Neuronal stem cell (in vitro differentiated cells): ENCODE data around the gene AMBRA1.

ENCODE experiments used
- DNase-seq: peaks from one replicate; pipeline ENCODE4 v3.0.0-alpha.2; 2013; ENCODE audit warnings: low spot score
- H2AFZ ChIP-seq: one replicate; pipeline ENCODE4 v1.6.1; 2013; ENCODE audit warnings: mild to moderate bottlenecking, low read length, inconsistent platforms
- H2AK5ac ChIP-seq: 2 replicates; pipeline ENCODE4 v1.6.1; 2013; ENCODE audit warnings: low read depth, mild to moderate bottlenecking, inconsistent platforms, low read length, moderate library complexity, mixed read lengths
- H2BK120ac ChIP-seq: 2 replicates; pipeline ENCODE4 v1.6.1; 2013; ENCODE audit warnings: low read depth, mild to moderate bottlenecking, inconsistent platforms, low read length, moderate library complexity, mixed read lengths
- H2BK12ac ChIP-seq: one replicate; pipeline ENCODE4 v1.6.1; 2013; ENCODE audit warnings: low read length, inconsistent platforms
- H2BK15ac ChIP-seq: 2 replicates; pipeline ENCODE4 v1.6.1; 2013; ENCODE audit warnings: mild to moderate bottlenecking, low read length, inconsistent platforms, mixed read lengths
- H2BK5ac ChIP-seq: one replicate; pipeline ENCODE4 v1.6.1; 2013; ENCODE audit warnings: inconsistent platforms, mild to moderate bottlenecking, low read length, moderate library complexity
- H3K14ac ChIP-seq: one replicate; pipeline ENCODE4 v1.6.1; 2013; ENCODE audit warnings: low read length, inconsistent platforms
- H3K18ac ChIP-seq: 2 replicates; pipeline ENCODE4 v1.6.1; 2013; ENCODE audit warnings: low read length, inconsistent platforms
- H3K23ac ChIP-seq: 2 replicates; pipeline ENCODE4 v1.6.1; 2013; ENCODE audit warnings: low read depth, mild to moderate bottlenecking, mixed read lengths, low read length, inconsistent platforms; ENCODE audit not compliant: poor library complexity
- H3K27ac ChIP-seq: replicated peaks from 3 replicates; pipeline ENCODE4 v1.5.1; 2013; ENCODE audit warnings: low read length, inconsistent platforms
- H3K27me3 ChIP-seq, 3 experiments: 2 replicates each; pipeline ENCODE4 v1.6.1; 2013; ENCODE audit warnings: low read length in 3 of 3, mild to moderate bottlenecking in 2 of 3, inconsistent platforms in 1 of 3, low read depth in 1 of 3, mixed read lengths in 1 of 3, moderate library complexity in 1 of 3; ENCODE audit not compliant: control insufficient read depth in 3 of 3, insufficient read depth in 3 of 3
- H3K36me3 ChIP-seq, 2 donors: replicated peaks in 1 of 2; 2 replicates each; pipeline ENCODE4 v1.6.1; 2013; ENCODE audit warnings: low read length in 2 of 2; ENCODE audit not compliant: control insufficient read depth in 2 of 2, insufficient read depth in 2 of 2
- H3K4ac ChIP-seq: 2 replicates; pipeline ENCODE4 v1.6.1; 2013; ENCODE audit warnings: inconsistent platforms, mild to moderate bottlenecking, low read length, moderate library complexity
- H3K4me1 ChIP-seq, 2 donors: 1 replicate in 1 of 2; 2 replicates in 1 of 2; pipeline ENCODE4 v1.6.1; 2013; ENCODE audit warnings: low read length in 2 of 2, low read depth in 1 of 2; ENCODE audit not compliant: control insufficient read depth in 2 of 2, insufficient read depth in 1 of 2
- H3K4me2 ChIP-seq: one replicate; pipeline ENCODE4 v1.6.1; 2013; ENCODE audit warnings: mild to moderate bottlenecking, low read length, inconsistent platforms; ENCODE audit not compliant: insufficient read depth, poor library complexity, severe bottlenecking
- H3K4me3 ChIP-seq, 2 donors: 2 replicates each; pipeline ENCODE4 v1.5.1; 2013; ENCODE audit warnings: low read length in 2 of 2, mild to moderate bottlenecking in 2 of 2, inconsistent platforms in 1 of 2, moderate library complexity in 1 of 2
- H3K79me1 ChIP-seq: one replicate; pipeline ENCODE4 v1.6.1; 2013; ENCODE audit warnings: low read depth, mild to moderate bottlenecking, inconsistent platforms, low read length, moderate library complexity
- H3K9ac ChIP-seq: one replicate; pipeline ENCODE4 v1.6.1; 2013; ENCODE audit warnings: mild to moderate bottlenecking, low read depth, low read length, inconsistent platforms; ENCODE audit not compliant: poor library complexity
- H3K9me3 ChIP-seq, 2 donors: replicated peaks in 1 of 2; 2 replicates each; pipeline versions ENCODE3 to v1.6.1; 2013; ENCODE audit warnings: low read length in 2 of 2, mild to moderate bottlenecking in 2 of 2, inconsistent platforms in 1 of 2, low read depth in 1 of 2, mixed read lengths in 1 of 2, moderate library complexity in 1 of 2; ENCODE audit not compliant: control insufficient read depth in 2 of 2, insufficient read depth in 1 of 2
- H4K8ac ChIP-seq: one replicate; pipeline ENCODE4 v1.6.1; 2013; ENCODE audit warnings: low read depth, mild to moderate bottlenecking, inconsistent platforms, low read length, moderate library complexity
- H4K91ac ChIP-seq: one replicate; pipeline ENCODE4 v1.6.1; 2013; ENCODE audit warnings: low read length, low read depth, mild to moderate bottlenecking, inconsistent platforms; ENCODE audit not compliant: poor library complexity
- WGBS, 2 donors: extraction: QIAGEN DNeasy Blood & Tissue Kit; methylation state at CpG; one replicate each; pipeline ENCODE4 v1.1.7; 2013; ENCODE audit warnings: missing lambda C conversion rate in 2 of 2, mixed read lengths in 1 of 2; ENCODE audit not compliant: insufficient read length in 2 of 2, insufficient replicate concordance in 1 of 2; ENCODE audit errors: extremely low coverage in 2 of 2; 5-methylcytosine and 5-hydroxymethylcytosine counted together

Gene AMBRA1

GRCh38 chr11:46514370-46514769 is 79.5 kb downstream of the AMBRA1 start:
- Histone ChIP-seq H2BK5ac (no peak overlapping the region), H3K23ac (no peak overlapping the region), H2BK12ac (no peak overlapping the region), H2AK5ac (no peak overlapping the region), H3K79me1 (peaks cover 2% of the 10 kb centered on the region), H2AFZ (no peak overlapping the region), H3K18ac (no peak overlapping the region), H3K14ac (no peak overlapping the region), H3K4me3 (no peak overlapping the region), H3K27ac (no peak overlapping the region), H3K4me1 (peaks cover 0 to 2% of the 10 kb centered on the region in 2 donors), H3K9me3 (no peaks in the 10 kb centered on the region), H3K9ac (no peak overlapping the region), H3K4me2 (no peak overlapping the region), H2BK15ac (no peak overlapping the region), H3K36me3 (peaks cover 0 to 3% of the 10 kb centered on the region in 2 donors), H3K4ac (no peak overlapping the region), H4K91ac (no peak overlapping the region), H4K8ac (no peak overlapping the region), H2BK120ac (no peak overlapping the region), H3K27me3 (no peaks in the 10 kb centered on the region)
- DNase-seq, result no peak
- WGBS, 2 donors, result no CpG with 5 or more reads among the region's 1 CpG

GRCh38 chr11:46513934-46514342 is 79.9 kb downstream of the AMBRA1 start:
- Histone ChIP-seq H3K27ac (no peak overlapping the region), H3K4ac (no peak overlapping the region), H2BK5ac (no peak overlapping the region), H3K79me1 (peaks cover 2% of the 10 kb centered on the region), H3K4me2 (no peak overlapping the region), H3K14ac (no peak overlapping the region), H2BK12ac (no peak overlapping the region), H4K8ac (no peak overlapping the region), H2BK15ac (no peak overlapping the region), H3K23ac (no peak overlapping the region), H3K36me3 (peaks cover 0 to 6% of the 10 kb centered on the region in 2 donors), H3K27me3 (no peaks in the 10 kb centered on the region), H2AFZ (no peak overlapping the region), H2AK5ac (no peak overlapping the region), H4K91ac (no peak overlapping the region), H3K18ac (no peak overlapping the region), H3K4me3 (no peak overlapping the region), H2BK120ac (no peak overlapping the region), H3K4me1 (peaks cover 0 to 2% of the 10 kb centered on the region in 2 donors), H3K9me3 (no peaks in the 10 kb centered on the region), H3K9ac (no peak overlapping the region)
- WGBS, 2 donors, result no CpG with 5 or more reads among the region's 3 CpGs
- DNase-seq, result no peak

DNA sequence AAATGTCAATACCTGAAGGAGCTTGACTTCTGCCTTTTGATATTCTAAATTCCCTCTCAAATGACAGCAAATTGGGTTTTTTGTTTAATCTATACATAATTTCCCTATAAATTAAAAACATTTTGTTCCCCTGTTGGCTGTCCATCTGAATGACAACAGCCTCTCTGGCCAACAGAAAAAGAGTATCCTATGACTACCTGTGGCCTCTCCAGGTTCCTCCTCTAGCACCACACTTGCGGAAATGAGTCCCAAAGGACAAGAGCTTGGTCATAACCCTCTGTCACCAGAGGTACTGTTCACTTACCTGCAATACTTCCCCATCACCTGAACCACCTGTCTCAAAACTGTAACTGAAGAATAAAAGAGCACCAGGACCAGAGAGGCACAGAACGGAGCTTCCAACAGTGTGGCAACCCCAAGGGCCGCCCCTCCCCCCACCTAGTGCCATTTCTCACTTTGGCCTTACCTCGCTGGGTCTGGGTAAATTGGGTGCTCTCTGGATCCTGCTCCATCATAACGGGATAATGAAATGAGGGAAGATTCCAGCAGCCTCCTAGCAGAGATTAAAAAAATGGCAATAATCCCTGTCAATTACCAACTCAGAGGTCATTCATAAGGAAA is 81.5 kb downstream of the AMBRA1 start:
- no peak overlapping the region for H4K91ac ChIP-seq
- no peak overlapping the region for H3K18ac ChIP-seq
- no peaks in the 10 kb centered on the region for H3K9me3 ChIP-seq
- no peak overlapping the region for H3K27ac ChIP-seq
- no peaks in the 10 kb centered on the region for H3K27me3 ChIP-seq
- no peak overlapping the region for H3K4ac ChIP-seq
- WGBS, 2 donors, result no CpG with 5 or more reads among the region's 5 CpGs
- peaks cover 4 to 22% of the 10 kb centered on the region in 2 donors for H3K36me3 ChIP-seq
- H2BK12ac ChIP-seq, result no peak overlapping the region
- H3K14ac ChIP-seq, result no peak overlapping the region
- H2BK15ac ChIP-seq, result no peak overlapping the region
- H3K4me1 ChIP-seq, result peaks cover 0 to 2% of the 10 kb centered on the region in 2 donors
- no peak overlapping the region for H2BK120ac ChIP-seq
- peaks cover 2% of the 10 kb centered on the region for H3K79me1 ChIP-seq
- no peak overlapping the region for H3K23ac ChIP-seq
- no peak overlapping the region for H4K8ac ChIP-seq
- H3K4me3 ChIP-seq, result no peak overlapping the region
- H2BK5ac ChIP-seq, result no peak overlapping the region
- H3K4me2 ChIP-seq, result no peak overlapping the region
- H2AFZ ChIP-seq, result no peak overlapping the region
- no peak overlapping the region for H2AK5ac ChIP-seq
- DNase-seq, result no peak
- H3K9ac ChIP-seq, result no peak overlapping the region

GRCh38 chr11:46511342-46511741 is 82.5 kb downstream of the AMBRA1 start:
- H3K27me3 ChIP-seq, result no peaks in the 10 kb centered on the region
- no peak overlapping the region for H3K18ac ChIP-seq
- peaks cover 2% of the 10 kb centered on the region for H3K79me1 ChIP-seq
- no peak overlapping the region for H2BK15ac ChIP-seq
- no peak overlapping the region for H2BK120ac ChIP-seq
- H3K4me2 ChIP-seq, result no peak overlapping the region
- H4K91ac ChIP-seq, result no peak overlapping the region
- H3K9me3 ChIP-seq, result no peaks in the 10 kb centered on the region
- H3K27ac ChIP-seq, result no peak overlapping the region
- DNase-seq, result no peak
- WGBS, 2 donors, result no CpG with 5 or more reads among the region's 2 CpGs
- H2AK5ac ChIP-seq, result no peak overlapping the region
- no peak overlapping the region for H3K23ac ChIP-seq
- H3K36me3 ChIP-seq, result peaks cover 4 to 23% of the 10 kb centered on the region in 2 donors
- H3K4ac ChIP-seq, result no peak overlapping the region
- H3K4me3 ChIP-seq, result no peak overlapping the region
- H3K9ac ChIP-seq, result no peak overlapping the region
- H2BK12ac ChIP-seq, result no peak overlapping the region
- H2AFZ ChIP-seq, result no peak overlapping the region
- no peak overlapping the region for H4K8ac ChIP-seq
- no peak overlapping the region for H2BK5ac ChIP-seq
- H3K4me1 ChIP-seq, result no peaks in the 10 kb centered on the region
- no peak overlapping the region for H3K14ac ChIP-seq
